Keratinocyte (primary cell): ENCODE data around the gene P2RY12.

Experiments used
- CTCF ChIP-seq, 3 experiments: IDR thresholded peaks in 1 of 3; conservative IDR thresholded peaks in 1 of 3; optimal IDR thresholded peaks in 1 of 3; 2 replicates in 2 of 3; 3 replicates in 1 of 3; pipeline versions ENCODE3 to v1.5.1; 2011; ENCODE audit warnings: low read length in 3 of 3, mild to moderate bottlenecking in 3 of 3, moderate library complexity in 2 of 3, control low read depth in 1 of 3, inconsistent platforms in 1 of 3; ENCODE audit not compliant: insufficient read depth in 2 of 3; ENCODE audit errors: extremely low read depth in 1 of 3
- EZH2 ChIP-seq: IDR thresholded peaks from one replicate; pipeline ENCODE4 v1.6.1; 2012; ENCODE audit warnings: inconsistent platforms, mild to moderate bottlenecking, low read length, moderate library complexity

- TF ChIP-seq CTCF (optimal IDR thresholded peaks at IDR 0.05 in 1 of 3, IDR thresholded peaks at IDR 0.05 in 1 of 3, conservative IDR thresholded peaks at IDR 0.05 in 1 of 3; ENCODE audit: extremely low read depth in 1 of 3, insufficient read depth in 2 of 3, low read length in 3 of 3) (no peak), EZH2 (no peak)
Measured at GRCh38 chr3:151402349-151402748, 17.8 kb upstream of the P2RY12 start.
